SH-SY5Y (cell line): Measurements from ENCODE around the gene DGCR8.

ENCODE experiments used
- GATA2 ChIP-seq: IDR thresholded peaks from 2 replicates; pipeline ENCODE4 v1.6.1; 2011; ENCODE audit warnings: mild to moderate bottlenecking, low read depth, low read length
- GATA3 ChIP-seq: IDR thresholded peaks from 2 replicates; pipeline ENCODE4 v1.6.1; 2011; ENCODE audit warnings: low read depth, mild to moderate bottlenecking, low read length, moderate library complexity

GRCh38 chr22:20140521-20140964, 60.5 kb downstream of the DGCR8 start:
- TF ChIP-seq GATA2 = no peak
- TF ChIP-seq GATA3 = no peak
